NB4 (cell line): Measurements from ENCODE around the gene NXN.
A peak's percentile ranks its signal among the peaks of the same experiment; 100 is the strongest.
"Not testable (repeated sequence)": the region's sequence is repeated elsewhere in the genome, so short reads cannot be mapped to it uniquely, and the experiment has no call there.

Experiments
- DNase-seq: peaks from one replicate; pipeline ENCODE4 v3.0.0; 2010; ENCODE audit warnings: low read depth
- H3K4me3 ChIP-seq: one replicate; pipeline ENCODE4 v1.5.1; 2011; ENCODE audit warnings: mild to moderate bottlenecking, low read depth, low read length, moderate library complexity
- CTCF ChIP-seq: IDR thresholded peaks from one replicate; pipeline ENCODE4 v1.5.1; 2012; ENCODE audit warnings: low read depth, low read length
- MAX ChIP-seq: IDR thresholded peaks from 2 replicates; pipeline ENCODE4 v1.6.1; 2011; ENCODE audit warnings: low read depth, low read length
- MYC ChIP-seq: IDR thresholded peaks from 2 replicates; pipeline ENCODE4 v1.6.1; 2011; ENCODE audit warnings: low read depth, low read length
- POLR2A ChIP-seq: IDR thresholded peaks from 2 replicates; pipeline ENCODE4 v1.6.1; 2011; ENCODE audit warnings: mild to moderate bottlenecking; ENCODE audit not compliant: insufficient read length; ENCODE audit errors: extremely low read depth

Gene NXN

GRCh38 chr17:787641-788221 lies 191.8 kb downstream of the NXN start:
- H3K4me3 ChIP-seq = no peak overlapping the region
- no peak for DNase-seq
- no peak for TF ChIP-seq MYC
- TF ChIP-seq POLR2A = no peak
- TF ChIP-seq MAX = no peak
- TF ChIP-seq CTCF = no peak

GRCh38 chr17:785901-786300 lies 193.7 kb downstream of the NXN start:
- H3K4me3 ChIP-seq, DNase-seq: not testable (repeated sequence)

- no peak for DNase-seq
- H3K4me3 ChIP-seq = peak overlapping the region; percentile 97
- no peak for TF ChIP-seq CTCF
- TF ChIP-seq POLR2A = no peak
- TF ChIP-seq MYC = no peak
- TF ChIP-seq MAX = no peak
These were observed 195.4 kb downstream of the NXN start for GRCh38 chr17:784143-784542.

- TF ChIP-seq MAX (peak; percentile 82), CTCF (no peak), MYC (peak; percentile 89)
These were observed 197.5 kb downstream of the NXN start, which contains the start of the genes GLOD4 and MRM3 for GRCh38 chr17:781805-782731. Gene GLOD4 (minus strand): TSS chr17:782280. CDS start chr17:782255, 25 bp downstream. Gene MRM3 (plus strand): TSS chr17:782353. CDS start chr17:782379, 26 bp downstream.

GRCh38 chr17:778096-778495 lies 201.5 kb downstream of the NXN start:
- TF ChIP-seq MAX = no peak
- TF ChIP-seq POLR2A = no peak
- DNase-seq = no peak
- H3K4me3 ChIP-seq = no peak overlapping the region

More at GRCh38 chr17:781805-782731, 197.5 kb downstream of the NXN start, which contains the start of the genes GLOD4 and MRM3:
- peak within 1 kb of the TSS; percentile 97 for H3K4me3 ChIP-seq
- peak; percentile 85 for DNase-seq

- H3K4me3 ChIP-seq = no peak overlapping the region
- TF ChIP-seq CTCF (no peak), MYC (no peak), POLR2A (no peak), MAX (no peak)
- DNase-seq = no peak
These were observed 205.3 kb downstream of the NXN start for GRCh38 chr17:774313-774584.
